Measurements from ENCODE around the gene RNF224. TPM values are rescaled to one million over a fixed set of nuclear protein-coding genes. Genes with fewer than 3 reads are reported as not detected.

Gene RNF224
- total RNA-seq, 1 experiment from 2014 or later, result 0.27 TPM

DNA sequence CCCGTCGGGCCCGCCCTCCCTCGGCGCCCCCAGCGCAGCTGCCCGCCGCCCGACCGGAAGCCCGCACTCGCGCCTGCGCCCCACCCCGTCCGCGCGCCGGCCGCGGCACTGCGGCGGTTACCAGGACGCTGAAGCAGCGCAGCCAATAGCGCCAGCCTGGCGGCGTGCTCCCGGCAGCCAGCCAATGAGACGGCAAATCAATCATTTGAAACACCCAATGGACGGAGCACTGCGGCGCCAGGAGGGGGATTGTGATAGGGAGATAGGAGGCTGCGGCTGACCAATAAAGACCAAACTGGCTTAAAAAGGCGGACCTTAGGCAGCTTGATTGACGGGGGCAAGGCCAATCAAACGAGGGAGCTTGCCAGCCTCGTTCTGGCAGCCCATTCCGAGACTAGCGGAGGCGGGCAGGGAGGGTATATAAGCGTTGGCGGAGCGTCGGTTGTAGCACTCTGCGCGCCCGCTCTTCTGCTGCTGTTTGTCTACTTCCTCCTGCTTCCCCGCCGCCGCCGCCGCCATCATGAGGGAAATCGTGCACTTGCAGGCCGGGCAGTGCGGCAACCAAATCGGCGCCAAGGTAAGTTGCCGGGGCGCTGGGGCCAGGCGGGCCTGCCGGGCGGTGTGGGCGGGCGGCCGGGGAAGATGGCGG lies 13.7 kb downstream of the RNF224 start, which contains the start of gene TUBB4B:
TUBB4B (plus strand) TSS at position 447 of the 649 bp plus-strand sequence; CDS start at position 521, 74 bp downstream.
- H3K9me3 Mint-ChIP-seq (ENCODE audit: unreplicated experiment), result no peaks in the 10 kb centered on the region
- peaks cover 3% of the 10 kb centered on the region for H3K27me3 Mint-ChIP-seq (ENCODE audit: insufficient read depth, unreplicated experiment)
- intact Hi-C loops (cut with micrococcal nuclease; ENCODE audit: unreplicated experiment), result loop anchor here (1.0 to 10.0 kb wide), 4 partner anchors 14 to 446 kb away; partner anchors contain the start of genes CCDC183, NELFB, RNF208 and TMEM141
- H3K36me3 Mint-ChIP-seq (ENCODE audit: insufficient read depth, unreplicated experiment), result peaks cover 62% of the 10 kb centered on the region
- ChIA-PET POLR2A (interaction anchor here (0.5 to 2.4 kb wide), 31 partner anchors 9 to 1334 kb away, joined by 3 to 39 read pairs (median 4); partner anchors contain the start of genes CAMSAP1, ENTPD8, MAN1B1 and MRPL41), CTCF (interaction anchor here (0.6 to 2.7 kb wide), 12 partner anchors 13 to 293 kb away, joined by 3 to 13 read pairs (median 4); partner anchors contain the start of genes NRARP, SAPCD2 and TPRN)
- no TSS peak for BruUV-seq (replicated peaks)
- peak; percentile 98 to 100 for DNase-seq
- H3K4me3 ChIP-seq (ENCODE audit: low read depth, low read length), result peak within 1 kb of the TSS; percentile 80
- H3K4me1 ChIP-seq, result peaks cover 28% of the 10 kb centered on the region
- TF ChIP-seq, protein P1, sequence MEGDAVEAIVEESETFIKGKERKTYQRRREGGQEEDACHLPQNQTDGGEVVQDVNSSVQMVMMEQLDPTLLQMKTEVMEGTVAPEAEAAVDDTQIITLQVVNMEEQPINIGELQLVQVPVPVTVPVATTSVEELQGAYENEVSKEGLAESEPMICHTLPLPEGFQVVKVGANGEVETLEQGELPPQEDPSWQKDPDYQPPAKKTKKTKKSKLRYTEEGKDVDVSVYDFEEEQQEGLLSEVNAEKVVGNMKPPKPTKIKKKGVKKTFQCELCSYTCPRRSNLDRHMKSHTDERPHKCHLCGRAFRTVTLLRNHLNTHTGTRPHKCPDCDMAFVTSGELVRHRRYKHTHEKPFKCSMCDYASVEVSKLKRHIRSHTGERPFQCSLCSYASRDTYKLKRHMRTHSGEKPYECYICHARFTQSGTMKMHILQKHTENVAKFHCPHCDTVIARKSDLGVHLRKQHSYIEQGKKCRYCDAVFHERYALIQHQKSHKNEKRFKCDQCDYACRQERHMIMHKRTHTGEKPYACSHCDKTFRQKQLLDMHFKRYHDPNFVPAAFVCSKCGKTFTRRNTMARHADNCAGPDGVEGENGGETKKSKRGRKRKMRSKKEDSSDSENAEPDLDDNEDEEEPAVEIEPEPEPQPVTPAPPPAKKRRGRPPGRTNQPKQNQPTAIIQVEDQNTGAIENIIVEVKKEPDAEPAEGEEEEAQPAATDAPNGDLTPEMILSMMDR (IDR thresholded peaks at IDR 0.05; ENCODE audit: insufficient read depth in 1 of 2, low read depth in 1 of 2, low read length in 1 of 2, severe bottlenecking in 1 of 2, unreplicated experiment in 1 of 2), result no peak
- H3K36me3 ChIP-seq (ENCODE audit: control insufficient read depth, insufficient read depth, low read length), result peaks cover 2% of the 10 kb centered on the region; the same call in 1 of the 2 replicates
- no peaks in the 10 kb centered on the region for H3K9me3 ChIP-seq
- H3K27me3 ChIP-seq (replicated peaks; ENCODE audit: control insufficient read depth, insufficient read depth, low read length), result no peaks in the 10 kb centered on the region
- peak within 1 kb of the TSS; percentile 95 for H3K27ac Mint-ChIP-seq (ENCODE audit: unreplicated experiment)
- peaks cover 7% of the 10 kb centered on the region for H3K4me1 Mint-ChIP-seq (ENCODE audit: low read depth, unreplicated experiment)
- H3K4me3 Mint-ChIP-seq (ENCODE audit: unreplicated experiment), result peak within 1 kb of the TSS; percentile 80

DNA sequence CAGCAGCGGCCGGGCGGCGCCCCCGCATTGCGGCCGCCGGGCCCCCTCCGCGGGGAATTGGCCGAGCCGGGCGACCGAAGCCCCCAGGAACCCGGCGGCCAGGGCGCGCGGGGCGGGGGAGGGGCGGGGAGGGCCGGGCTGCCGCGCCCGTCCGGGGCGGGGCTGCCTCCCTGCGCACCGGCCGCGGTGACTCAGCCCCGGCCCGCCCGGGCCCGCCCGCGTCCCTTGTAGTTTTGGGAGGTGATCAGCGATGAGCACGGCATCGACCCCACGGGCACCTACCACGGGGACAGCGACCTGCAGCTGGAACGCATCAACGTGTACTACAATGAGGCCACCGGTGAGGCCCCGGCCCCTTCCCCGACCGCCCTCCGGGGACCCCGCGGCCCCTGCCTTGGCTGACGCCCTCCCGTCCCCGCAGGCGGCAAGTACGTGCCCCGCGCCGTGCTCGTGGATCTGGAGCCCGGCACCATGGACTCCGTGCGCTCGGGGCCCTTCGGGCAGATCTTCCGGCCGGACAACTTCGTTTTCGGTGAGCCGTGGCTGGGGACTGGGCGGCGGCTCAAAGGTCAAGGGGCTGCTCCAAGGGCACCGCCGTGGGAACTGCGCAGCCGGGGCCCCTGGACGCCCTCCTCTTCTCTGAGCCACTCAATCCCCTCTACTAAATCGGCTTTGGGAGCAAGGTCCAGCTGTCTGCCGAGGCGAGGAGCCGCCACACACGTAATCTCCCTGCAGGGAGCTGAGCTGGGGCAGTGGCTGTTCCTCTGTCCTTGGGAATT lies 14.4 kb downstream of the RNF224 start:
- Histone ChIP-seq H3K27me3 (replicated peaks; ENCODE audit: control insufficient read depth, insufficient read depth, low read length) (no peaks in the 10 kb centered on the region), H3K9me3 (no peaks in the 10 kb centered on the region), H3K4me3 (ENCODE audit: low read depth, low read length) (peak overlapping the region; percentile 77), H3K4me1 (peaks cover 21% of the 10 kb centered on the region), H3K36me3 (ENCODE audit: control insufficient read depth, insufficient read depth, low read length) (peaks cover 2% of the 10 kb centered on the region; the same call in 1 of the 2 replicates)
- Mint-ChIP-seq H3K9me3 (ENCODE audit: unreplicated experiment) (no peaks in the 10 kb centered on the region), H3K36me3 (ENCODE audit: insufficient read depth, unreplicated experiment) (peaks cover 68% of the 10 kb centered on the region), H3K27ac (ENCODE audit: unreplicated experiment) (peak overlapping the region; percentile 95), H3K4me3 (ENCODE audit: unreplicated experiment) (peak overlapping the region; percentile 80), H3K27me3 (ENCODE audit: insufficient read depth, unreplicated experiment) (peaks cover 3% of the 10 kb centered on the region), H3K4me1 (ENCODE audit: low read depth, unreplicated experiment) (peaks cover 7% of the 10 kb centered on the region)
- CTCF ChIA-PET, result interaction anchor here (0.6 to 2.7 kb wide), 6 partner anchors 12 to 294 kb away, joined by 3 to 13 read pairs (median 6); partner anchors contain the start of genes NRARP, SAPCD2 and TPRN
- TF ChIP-seq, protein P1 (IDR thresholded peaks at IDR 0.05; ENCODE audit: insufficient read depth in 1 of 2, low read depth in 1 of 2, low read length in 1 of 2, severe bottlenecking in 1 of 2, unreplicated experiment in 1 of 2), result no peak
- intact Hi-C loops (cut with micrococcal nuclease; ENCODE audit: unreplicated experiment), result loop anchor here (1.0 to 10.0 kb wide), 4 partner anchors 14 to 447 kb away; partner anchors contain the start of genes CCDC183, NELFB, RNF208 and TMEM141
- peak in 1 of 2 experiments; percentile 58 for DNase-seq
- BruUV-seq (replicated peaks), result no TSS peak
- POLR2A ChIA-PET, result interaction anchor here (0.5 to 2.4 kb wide), 13 partner anchors 13 to 236 kb away, joined by 3 to 39 read pairs (median 8); partner anchors contain the start of genes MAN1B1, NELFB, NRARP and RNF208

Data from Caco-2 (cell line).